Measurements from ENCODE around the gene PPP1R26. TPM values are rescaled to one million over a fixed set of nuclear protein-coding genes. Genes with fewer than 3 reads are reported as not detected.

Gene PPP1R26
- total RNA-seq, 1 experiment from 2014 or later: 32.0 TPM

DNA sequence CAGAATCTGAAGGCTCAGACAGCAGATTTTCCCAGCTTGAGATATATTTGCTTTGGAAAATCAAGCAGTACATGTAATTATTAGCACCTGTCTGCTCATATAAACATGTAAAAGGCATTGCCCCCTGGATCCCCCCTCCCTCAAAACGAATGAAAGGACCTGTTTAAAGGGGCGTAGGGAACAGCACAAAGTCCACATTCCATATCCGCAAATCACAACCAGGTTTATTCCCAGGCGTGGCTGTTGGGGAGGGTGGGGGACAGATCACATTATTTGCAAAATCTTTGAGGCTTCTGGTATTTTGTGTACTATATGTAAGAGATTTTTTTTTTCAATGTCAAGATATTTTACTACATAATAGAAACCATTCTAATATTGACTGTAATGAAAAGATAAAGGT is 12.2 kb downstream of the PPP1R26 start:
- ChIA-PET RAD21 (ENCODE audit: low non-redundant PET in 1 of 2, low total read pairs in 2 of 2, uncharacterized antibody in 2 of 2, unreplicated experiment in 2 of 2) (no interaction called here), POLR2A (no interaction called here), CTCF (no interaction called here)
- no peak overlapping the region for H3K9ac ChIP-seq (ENCODE audit: low read length)
- H3K9me2 ChIP-seq (ENCODE audit: insufficient read depth): no peaks in the 10 kb centered on the region
- BruUV-seq (replicated peaks): no TSS peak
- no peak overlapping the region for H2AFZ ChIP-seq (ENCODE audit: low read depth, low read length, poor library complexity, severe bottlenecking)
- H3K27me3 ChIP-seq (ENCODE audit: insufficient read depth, low read length): no peaks in the 10 kb centered on the region
- H3K4me3 ChIP-seq (replicated peaks in 1 of 2; ENCODE audit: low read depth in 1 of 2, low read length in 2 of 2): no peak overlapping the region
- no peaks in the 10 kb centered on the region for H3K9me3 ChIP-seq (ENCODE audit: control insufficient read depth in 1 of 2, insufficient read depth in 1 of 2, low read depth in 1 of 2, low read length in 2 of 2)
- no peaks in the 10 kb centered on the region for H4K20me1 ChIP-seq (ENCODE audit: insufficient read depth)
- H3K27ac ChIP-seq (ENCODE audit: low read depth, low read length): no peak overlapping the region
- no peak for ATAC-seq
- H3K36me3 ChIP-seq (ENCODE audit: control insufficient read depth in 1 of 2, insufficient read depth in 2 of 2, low read length in 2 of 2): peaks cover 0 to 4% of the 10 kb centered on the region in 2 experiments; a peak in 2 of 4 replicates
- no peaks in the 10 kb centered on the region for H3K79me2 ChIP-seq (ENCODE audit: insufficient read depth, low read length)
- intact Hi-C loops (cut with micrococcal nuclease): no loop called here
- no peak overlapping the region for H3K4me2 ChIP-seq (ENCODE audit: low read length)
- DNase-seq (ENCODE audit: low read depth, low spot score): no peak
- peaks cover 9 to 23% of the 10 kb centered on the region in 2 experiments for H3K4me1 ChIP-seq (ENCODE audit: control insufficient read depth in 1 of 2, insufficient read depth in 2 of 2, low read length in 2 of 2)
- TF ChIP-seq CBX3 (IDR thresholded peaks at IDR 0.05; ENCODE audit: low read depth) (no peak), ZNF274 (IDR thresholded peaks at IDR 0.05; ENCODE audit: low read depth, low read length) (no peak), YY1 (IDR thresholded peaks at IDR 0.05; ENCODE audit: extremely low read depth, insufficient replicate concordance, low read depth, low read length) (no peak), CTCF (IDR thresholded peaks at IDR 0.05 in 2 of 3, conservative IDR thresholded peaks at IDR 0.05 in 1 of 3; ENCODE audit: borderline replicate concordance in 1 of 3, insufficient read depth in 1 of 3, low read depth in 2 of 3, low read length in 2 of 3) (no peak), EZH2 (IDR thresholded peaks at IDR 0.05) (no peak), SIN3A (IDR thresholded peaks at IDR 0.05; ENCODE audit: low read depth) (no peak), EGR1 (IDR thresholded peaks at IDR 0.05; ENCODE audit: low read depth) (no peak), EZH2phosphoT487 (IDR thresholded peaks at IDR 0.05; ENCODE audit: borderline replicate concordance) (no peak)

Measured in HCT116 (cell line).